GM18907 (cell line): ENCODE measurements around the gene ZBTB20.
"Not testable (repeated sequence)": the region's sequence is repeated elsewhere in the genome, so short reads cannot be mapped to it uniquely, and the experiment has no call there.

Source experiments
- ATAC-seq: cut with Tn5 transposase; IDR thresholded peaks from one replicate; pipeline ENCODE4 v1.9.1; 2021; ENCODE audit warnings: mild to moderate bottlenecking, moderate library complexity; ENCODE audit not compliant: unreplicated experiment

ZBTB20 gene

GRCh38 chr3:115148142-115148790 lies 1.2 kb upstream of the ZBTB20 start:
- ATAC-seq = peak; percentile 9

- ATAC-seq = peak; percentile 87
These were observed 447 bp upstream of the ZBTB20 start for GRCh38 chr3:115147329-115148141.

- ATAC-seq = no peak
These were observed 1.1 kb downstream of the ZBTB20 start for GRCh38 chr3:115146032-115146417.

- ATAC-seq = peak; percentile 47
These were observed 5.9 kb downstream of the ZBTB20 start for GRCh38 chr3:115141033-115141757.

- ATAC-seq = no peak
These were observed 8.0 kb downstream of the ZBTB20 start for GRCh38 chr3:115139072-115139471.

- no peak for ATAC-seq
These were observed 12.3 kb downstream of the ZBTB20 start for GRCh38 chr3:115134648-115135347.

GRCh38 chr3:115127208-115127607 lies 19.9 kb downstream of the ZBTB20 start:
- ATAC-seq = no peak

GRCh38 chr3:115120597-115120996 lies 26.5 kb downstream of the ZBTB20 start:
- no peak for ATAC-seq

GRCh38 chr3:115113367-115113766 lies 33.7 kb downstream of the ZBTB20 start:
- ATAC-seq = no peak

GRCh38 chr3:115111632-115112031 lies 35.5 kb downstream of the ZBTB20 start:
- no peak for ATAC-seq

GRCh38 chr3:115110830-115111229 lies 36.3 kb downstream of the ZBTB20 start:
- no peak for ATAC-seq

- ATAC-seq = not testable (repeated sequence)
These were observed 37.0 kb downstream of the ZBTB20 start for GRCh38 chr3:115110066-115110465.

- no peak for ATAC-seq
These were observed 38.5 kb downstream of the ZBTB20 start for GRCh38 chr3:115108614-115109013.

- ATAC-seq = no peak
These were observed 45.0 kb downstream of the ZBTB20 start for GRCh38 chr3:115102046-115102445.

GRCh38 chr3:115100806-115101205 lies 46.3 kb downstream of the ZBTB20 start:
- no peak for ATAC-seq

- ATAC-seq = peak; percentile 76
These were observed 47.0 kb downstream of the ZBTB20 start for GRCh38 chr3:115099986-115100571.

- ATAC-seq = no peak
These were observed 47.7 kb downstream of the ZBTB20 start for GRCh38 chr3:115099134-115099985.

- ATAC-seq = no peak
These were observed 48.6 kb downstream of the ZBTB20 start for GRCh38 chr3:115098354-115099073.

- ATAC-seq = no peak
These were observed 51.9 kb downstream of the ZBTB20 start for GRCh38 chr3:115095236-115095635.
